Stimulated activated CD4-positive, alpha-beta T cell treated with anti-CD3 and anti-CD28 coated beads, Interleukin-1b, Interleukin-23, amount 100 ng/mL, for 4 hours (primary cell): ENCODE measurements around the gene MYRF.

Experiments
- DNase-seq, 2 donors: peaks; one replicate each; pipeline ENCODE4 v3.0.0-alpha.2; 2020; ENCODE audit warnings: low read depth in 2 of 2

MYRF gene

GRCh38 chr11:61775606-61776554, 23.4 kb downstream of the MYRF start:
- DNase-seq = no peak

DNA sequence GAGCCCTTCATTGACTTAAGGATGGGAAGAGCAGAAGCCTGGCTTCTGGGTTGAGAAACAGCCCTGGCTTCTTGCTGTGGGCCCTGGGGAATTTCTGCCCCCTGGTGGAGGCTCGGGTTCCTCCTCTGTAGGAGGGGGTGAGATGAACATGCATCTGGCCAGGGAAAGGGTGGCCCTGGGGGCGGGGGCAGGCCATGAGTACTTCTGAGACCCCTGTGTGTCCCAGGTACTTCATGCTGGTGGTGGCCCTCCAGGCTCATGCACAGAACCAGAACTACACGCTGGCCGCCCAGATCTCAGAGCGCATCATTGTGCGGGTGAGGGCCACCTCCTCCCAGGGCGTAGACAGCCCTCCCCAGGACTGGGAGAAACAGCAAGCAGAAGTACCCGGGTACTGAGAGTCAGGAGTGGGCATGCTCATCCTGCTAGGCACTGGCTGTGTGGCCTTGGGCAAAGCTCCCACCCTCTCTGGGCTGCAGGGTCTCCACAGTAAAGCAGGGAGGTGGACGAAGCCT, 24.2 kb downstream of the MYRF start:
- peak; percentile 39 to 53 for DNase-seq

DNA sequence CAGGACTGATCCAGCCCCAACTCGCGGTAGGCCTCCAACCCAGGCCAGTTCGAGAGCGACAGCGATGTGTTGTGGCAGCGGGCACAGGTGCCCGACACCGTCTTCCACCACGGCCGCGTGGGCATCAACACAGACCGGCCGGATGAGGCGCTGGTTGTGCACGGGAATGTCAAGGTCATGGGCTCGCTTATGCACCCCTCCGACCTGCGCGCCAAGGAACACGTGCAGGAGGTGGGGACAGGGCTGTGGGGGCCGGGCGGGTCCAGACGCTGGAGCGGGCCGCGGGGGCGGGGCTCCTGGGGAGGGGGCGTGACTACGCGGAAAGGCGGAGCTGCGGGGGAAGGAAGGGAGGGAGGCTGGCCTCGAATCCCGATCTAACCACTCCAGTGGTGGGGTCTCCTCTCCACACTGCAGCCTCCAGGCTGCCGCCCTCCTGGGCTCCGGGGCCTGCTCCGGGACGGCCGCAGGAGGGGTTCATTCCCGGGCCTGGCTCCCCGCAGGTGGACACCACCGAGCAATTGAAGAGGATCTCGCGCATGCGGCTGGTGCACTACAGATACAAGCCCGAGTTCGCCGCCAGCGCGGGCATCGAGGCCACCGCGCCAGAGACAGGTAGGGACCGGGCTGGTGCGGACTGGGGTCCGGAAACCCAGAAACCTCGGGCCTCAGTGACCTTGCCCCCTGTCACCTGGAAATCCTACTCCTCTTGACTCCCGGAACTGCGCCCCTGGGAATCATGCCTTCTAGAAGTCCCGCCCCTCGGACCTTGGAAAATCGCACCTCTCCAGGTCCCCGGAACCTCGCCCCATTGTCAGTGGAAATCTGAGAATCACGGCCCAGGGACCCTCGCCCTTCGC, 25.0 kb downstream of the MYRF start:
- DNase-seq = peak; percentile 54 to 67

DNA sequence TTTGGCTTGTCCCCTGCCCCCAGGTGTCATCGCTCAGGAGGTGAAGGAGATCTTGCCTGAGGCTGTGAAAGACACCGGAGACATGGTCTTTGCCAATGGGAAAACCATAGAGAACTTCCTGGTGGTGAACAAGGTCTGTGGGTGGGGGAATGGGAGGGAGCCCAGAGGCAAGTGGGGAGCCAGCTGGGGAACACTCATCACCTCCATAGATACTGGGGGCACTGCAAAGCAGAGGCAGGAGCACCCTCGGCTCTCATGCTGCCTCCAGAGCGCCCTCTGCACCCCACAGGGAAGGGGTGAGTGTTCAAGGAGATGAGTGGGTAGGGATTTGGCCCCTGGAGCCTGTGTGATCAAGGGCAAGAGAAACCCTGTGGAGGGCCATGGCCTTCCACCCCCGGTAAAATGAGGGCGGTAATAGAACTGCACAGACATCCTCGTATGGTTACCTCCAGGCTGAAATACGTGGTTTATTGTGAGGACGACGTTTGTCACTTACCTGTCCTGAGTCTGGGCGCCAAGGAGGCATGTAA, 26.0 kb downstream of the MYRF start:
- DNase-seq = no peak

- DNase-seq = no peak
Measured at GRCh38 chr11:61778920-61779650, 26.6 kb downstream of the MYRF start.

DNA sequence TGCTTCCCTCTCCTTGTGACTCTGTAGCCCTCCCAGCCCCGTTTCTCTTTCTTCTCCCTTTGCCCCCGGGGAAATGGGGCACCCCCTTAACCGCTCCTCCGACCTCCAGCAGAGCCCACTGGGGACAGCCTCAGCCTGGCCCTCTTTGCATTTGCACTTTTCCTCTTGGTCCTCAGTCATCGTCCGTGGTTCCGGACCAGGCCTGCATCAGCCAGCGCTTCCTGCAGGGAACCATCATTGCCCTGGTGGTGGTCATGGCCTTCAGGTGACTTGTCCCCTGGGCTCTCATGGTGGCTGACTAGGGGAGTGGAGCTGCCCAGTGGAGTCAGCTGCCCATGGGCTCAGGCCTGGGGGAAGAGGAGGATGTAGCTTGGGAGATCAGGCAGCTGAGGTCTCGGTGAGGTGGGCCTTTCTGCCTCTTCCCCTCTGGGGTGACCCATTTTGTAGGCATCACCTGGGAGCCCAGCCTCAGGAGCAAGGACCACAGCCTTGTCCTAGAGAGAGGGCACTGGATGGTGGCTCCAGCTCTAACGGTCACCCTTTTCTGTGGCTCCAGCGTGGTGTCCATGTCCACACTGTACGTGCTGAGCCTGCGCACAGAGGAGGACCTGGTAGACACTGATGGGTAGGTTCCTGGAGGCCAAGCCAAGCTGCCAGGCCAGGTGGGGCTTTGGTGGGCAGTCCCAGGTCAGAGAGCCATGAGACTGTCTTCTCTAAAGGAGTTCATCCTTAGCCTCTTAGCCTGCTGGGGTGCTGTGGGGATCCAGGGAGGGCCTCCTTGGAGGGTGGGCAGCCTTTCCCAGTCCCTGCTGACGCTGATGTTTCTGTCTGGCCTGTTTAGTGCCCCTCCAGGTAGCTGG, 27.5 kb downstream of the MYRF start:
- no peak for DNase-seq

- DNase-seq = no peak
Measured at GRCh38 chr11:61780581-61781162, 28.2 kb downstream of the MYRF start.

- no peak for DNase-seq
Measured at GRCh38 chr11:61781585-61781984, 29.1 kb downstream of the MYRF start.

DNA sequence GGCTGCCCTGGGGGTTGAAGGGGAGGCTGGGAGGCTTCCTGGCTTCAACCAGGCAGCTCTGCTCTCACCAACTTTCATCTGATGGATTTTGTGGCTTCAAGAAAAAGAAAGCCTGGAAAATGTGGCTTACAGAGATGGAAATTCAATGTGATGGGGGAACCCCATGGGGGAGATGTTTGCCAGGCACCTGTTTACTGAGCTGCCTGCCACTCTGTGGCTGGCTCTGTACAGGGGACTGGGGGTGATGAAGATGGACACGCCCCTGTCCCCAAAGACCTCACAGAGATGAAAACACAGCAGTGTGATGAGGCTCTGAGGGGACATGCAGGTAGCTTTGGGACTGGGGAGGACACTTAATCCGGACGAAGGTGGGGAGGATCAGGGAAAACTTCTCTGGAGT, 29.9 kb downstream of the MYRF start:
- no peak for DNase-seq

GRCh38 chr11:61782841-61783240, 30.4 kb downstream of the MYRF start:
- DNase-seq = no peak

GRCh38 chr11:61783717-61784505, 31.5 kb downstream of the MYRF start:
- DNase-seq = no peak

DNA sequence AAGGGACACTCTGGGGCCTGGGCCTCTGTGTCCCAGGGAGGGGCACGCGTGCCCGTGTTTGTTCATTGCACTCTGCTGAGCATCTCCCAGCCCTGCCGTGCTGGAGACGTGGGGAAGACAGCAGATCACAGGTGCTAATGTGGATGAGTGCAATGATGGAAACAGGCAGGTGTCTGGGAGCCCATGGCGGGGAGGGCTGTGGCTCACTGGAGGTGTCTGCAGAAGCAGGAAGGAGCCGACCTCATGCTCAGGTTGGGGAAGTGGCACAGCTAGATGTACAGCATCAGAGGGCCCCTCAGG, 32.0 kb downstream of the MYRF start:
- no peak for DNase-seq

GRCh38 chr11:61785837-61786402, 33.5 kb downstream of the MYRF start:
- DNase-seq = no peak

DNA sequence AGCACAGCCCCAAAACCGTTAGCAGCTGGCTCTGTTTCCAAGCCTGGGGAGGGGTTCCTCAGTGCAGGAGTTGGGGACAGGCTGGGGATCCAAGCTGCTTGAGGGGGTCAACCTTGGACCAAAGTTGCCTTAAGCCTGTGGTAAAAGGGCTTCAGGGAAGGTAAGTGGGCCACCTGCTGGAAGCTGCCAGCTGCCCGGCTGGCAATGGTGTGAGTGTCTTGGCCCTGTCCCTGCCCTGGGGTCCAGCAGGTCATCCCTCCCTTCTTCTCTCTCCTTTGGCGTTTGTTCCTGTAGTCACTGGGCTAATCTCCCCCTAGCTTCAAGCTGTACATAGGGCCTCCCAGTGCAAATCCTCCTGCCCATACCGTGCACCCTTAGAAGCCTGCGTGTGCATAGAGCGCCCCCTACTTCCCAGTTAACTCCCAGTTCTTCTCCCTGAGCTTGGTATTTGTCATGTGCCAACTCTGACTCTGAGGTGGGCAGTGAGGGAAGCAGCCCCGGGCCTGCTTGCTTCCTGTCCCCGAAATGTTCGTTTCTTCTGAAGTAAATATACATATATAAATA, 35.6 kb downstream of the MYRF start:
- no peak for DNase-seq

DNA sequence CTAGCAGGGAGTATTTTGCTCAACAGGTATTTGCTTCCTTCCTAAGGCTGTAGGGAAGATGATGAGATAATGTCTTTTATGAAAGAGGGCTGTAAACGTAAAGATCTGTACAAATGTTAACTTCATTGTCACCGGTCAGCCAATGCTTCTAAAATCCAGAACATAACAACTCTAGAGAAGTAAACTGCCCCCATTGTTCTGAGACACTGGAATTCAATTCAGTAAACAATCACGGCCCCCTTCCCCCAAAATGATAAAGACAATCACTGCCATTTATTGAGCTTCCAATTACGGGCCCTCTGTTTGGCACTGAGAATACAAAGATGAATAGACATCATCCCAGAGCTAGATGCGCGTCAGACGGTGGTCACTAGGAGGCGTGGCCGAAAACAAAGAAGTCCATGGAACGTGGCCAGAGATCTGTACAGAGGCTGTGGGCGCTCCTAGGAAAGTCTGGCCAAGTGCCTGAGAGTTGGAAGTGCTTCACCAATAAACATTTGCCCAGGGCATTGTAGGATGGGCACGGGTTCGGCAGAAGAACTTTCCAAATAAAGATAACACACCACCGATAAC, 39.4 kb downstream of the MYRF start:
- DNase-seq = no peak

- DNase-seq = peak; percentile 76 to 80
Measured at GRCh38 chr11:61792310-61793082, 40.1 kb downstream of the MYRF start, which contains the start of the genes FEN1 and TMEM258. Gene FEN1 (plus strand): TSS chr11:61792911. CDS start chr11:61795362, 2,451 bp downstream. Gene TMEM258 (minus strand): TSS chr11:61792599. CDS start chr11:61792558, 41 bp downstream.

DNA sequence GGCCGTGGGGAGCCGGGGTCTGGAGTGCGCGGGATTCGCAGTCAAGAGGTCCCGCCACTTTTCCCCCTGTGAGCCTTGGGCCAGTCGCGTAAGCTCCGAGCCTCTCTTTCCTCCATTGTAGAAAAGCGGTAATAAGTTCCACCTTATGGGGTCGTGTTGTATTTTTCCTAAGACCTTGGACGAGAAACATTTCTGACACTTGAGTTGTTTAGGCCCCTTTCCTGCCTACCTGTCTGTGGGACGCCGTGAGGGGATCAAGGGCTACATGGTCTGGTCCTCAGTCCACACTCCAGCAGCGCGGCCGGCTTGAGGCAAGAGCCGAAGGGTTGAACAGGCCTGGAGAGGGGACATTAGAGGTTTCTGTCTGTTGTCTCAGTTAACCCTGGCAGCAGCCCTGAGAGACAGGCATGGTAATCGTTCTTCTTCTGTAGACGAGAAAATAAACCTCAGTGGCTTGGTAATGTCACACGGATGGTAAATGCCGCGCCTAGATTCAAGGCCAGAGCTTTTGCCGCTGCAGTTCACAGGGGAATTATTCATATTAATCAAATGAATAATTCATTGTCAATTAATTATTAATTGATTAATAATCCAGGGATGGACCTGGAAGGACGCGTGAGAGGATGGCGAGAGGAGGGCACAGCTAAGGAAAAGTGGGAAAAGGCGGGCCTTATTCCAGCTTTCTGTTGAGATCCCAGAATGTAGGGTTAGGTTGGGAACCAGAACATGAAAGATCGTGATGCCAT, 40.8 kb downstream of the MYRF start:
- no peak for DNase-seq
